OCI-LY7 (cell line): ENCODE data around the gene TRMT1.

Experiments
- CTCF ChIP-seq: fragments of 200-600 bp; sonication (generic); conservative IDR thresholded peaks from 2 replicates; pipeline ENCODE4 v1.5.1; 2014; ENCODE audit warnings: mild to moderate bottlenecking, antibody characterized with exemption, low read length, moderate library complexity, mixed read lengths
- EZH2phosphoT487 ChIP-seq: fragments of 200-600 bp; sonication (generic); IDR thresholded peaks from 2 replicates; pipeline ENCODE4 v1.6.1; 2018; ENCODE audit warnings: low read depth, borderline replicate concordance, mild to moderate bottlenecking, mixed run types, antibody characterized with exemption, low read length, moderate library complexity, mixed read lengths

- TF ChIP-seq CTCF = no peak
- TF ChIP-seq EZH2phosphoT487 = no peak; the same call in 1 of the 2 replicates
Observed at GRCh38 chr19:13097033-13097462, 19.5 kb downstream of the TRMT1 start.
